ENCODE measurements around the gene AOPEP.

DNA sequence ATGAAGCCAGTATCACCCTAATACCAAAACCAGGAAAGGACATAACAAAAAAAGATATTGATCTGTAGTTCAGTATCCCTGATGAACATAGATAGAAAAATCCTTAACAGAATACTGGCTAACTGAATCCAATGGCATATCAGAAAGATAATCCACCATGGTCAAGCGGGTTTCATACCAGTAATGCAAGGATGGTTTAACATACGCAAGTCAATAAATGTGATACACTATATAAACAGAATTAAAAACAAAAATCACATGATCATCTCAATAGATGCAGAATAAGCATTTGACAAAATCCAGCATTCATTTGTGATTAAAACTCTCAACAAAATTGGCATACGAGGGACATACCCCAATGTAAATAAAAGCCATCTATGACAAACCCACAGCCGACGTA is 110.9 kb downstream of the AOPEP start:
- no peak for TF ChIP-seq TAF1 (IDR thresholded peaks at IDR 0.05; ENCODE audit: low read depth, low read length)
- TF ChIP-seq SPI1 (IDR thresholded peaks at IDR 0.05; ENCODE audit: low read depth, low read length) = no peak
- TF ChIP-seq POLR2A (IDR thresholded peaks at IDR 0.05; ENCODE audit: low read depth, low read length) = no peak
- no peak for TF ChIP-seq POLR2AphosphoS5 (IDR thresholded peaks at IDR 0.05; ENCODE audit: low read depth, low read length)
- TF ChIP-seq POU2F2 (IDR thresholded peaks at IDR 0.05; ENCODE audit: low read depth, low read length) = no peak
- no peak for TF ChIP-seq PAX5 (IDR thresholded peaks at IDR 0.05; ENCODE audit: insufficient read depth, low read length, severe bottlenecking)

Data from GM12891 (cell line).